BE2C (cell line): Measurements from ENCODE around the gene KIRREL2.

Experiments used
- DNase-seq: peaks from one replicate; pipeline ENCODE4 v3.0.0-alpha.2; 2020
- H3K27me3 ChIP-seq: fragments of 250-450 bp; sonication (Bioruptor Pico); 2 replicates; pipeline ENCODE4 v1.5.1; 2020; ENCODE audit warnings: mild to moderate bottlenecking
- H3K36me3 ChIP-seq: fragments of 250-450 bp; sonication (Bioruptor Pico); 2 replicates; pipeline ENCODE4 v1.5.1; 2020; ENCODE audit warnings: mild to moderate bottlenecking
- H3K4me1 ChIP-seq: fragments of 250-450 bp; sonication (Bioruptor Pico); 2 replicates; pipeline ENCODE4 v1.5.1; 2020
- H3K4me3 ChIP-seq: 2 replicates; pipeline ENCODE4 v1.5.1; 2011; ENCODE audit warnings: low read depth, low read length
- H3K9me3 ChIP-seq: fragments of 250-450 bp; sonication (Bioruptor Pico); 2 replicates; pipeline ENCODE4 v1.5.1; 2020
- TF ChIP-seq, protein P1 (sequence below): IDR thresholded peaks from 2 replicates; pipeline ENCODE4 v1.5.1; 2012; ENCODE audit warnings: mild to moderate bottlenecking, low read depth, low read length

Gene KIRREL2

DNA sequence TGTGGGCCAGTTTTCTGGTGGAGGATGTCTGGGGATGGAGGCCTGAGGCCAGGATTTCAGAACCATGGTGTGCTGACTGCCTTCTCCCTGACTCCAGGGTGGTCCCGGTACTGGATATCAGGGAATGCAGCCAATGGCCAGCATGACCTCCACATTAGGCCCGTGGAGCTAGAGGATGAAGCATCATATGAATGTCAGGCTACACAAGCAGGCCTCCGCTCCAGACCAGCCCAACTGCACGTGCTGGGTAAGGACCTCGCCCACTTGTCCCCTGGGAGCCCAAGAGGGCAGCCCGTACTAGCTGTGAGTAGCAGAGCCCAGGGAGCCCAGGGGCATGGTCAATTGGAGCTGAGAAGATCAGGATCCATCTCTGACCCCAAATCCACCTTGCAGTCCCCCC lies 1.6 kb downstream of the KIRREL2 start:
- Histone ChIP-seq H3K4me1 (no peaks in the 10 kb centered on the region), H3K27me3 (no peaks in the 10 kb centered on the region), H3K9me3 (no peaks in the 10 kb centered on the region), H3K4me3 (no peak overlapping the region), H3K36me3 (no peaks in the 10 kb centered on the region)
- DNase-seq = no peak
- TF ChIP-seq, protein P1, sequence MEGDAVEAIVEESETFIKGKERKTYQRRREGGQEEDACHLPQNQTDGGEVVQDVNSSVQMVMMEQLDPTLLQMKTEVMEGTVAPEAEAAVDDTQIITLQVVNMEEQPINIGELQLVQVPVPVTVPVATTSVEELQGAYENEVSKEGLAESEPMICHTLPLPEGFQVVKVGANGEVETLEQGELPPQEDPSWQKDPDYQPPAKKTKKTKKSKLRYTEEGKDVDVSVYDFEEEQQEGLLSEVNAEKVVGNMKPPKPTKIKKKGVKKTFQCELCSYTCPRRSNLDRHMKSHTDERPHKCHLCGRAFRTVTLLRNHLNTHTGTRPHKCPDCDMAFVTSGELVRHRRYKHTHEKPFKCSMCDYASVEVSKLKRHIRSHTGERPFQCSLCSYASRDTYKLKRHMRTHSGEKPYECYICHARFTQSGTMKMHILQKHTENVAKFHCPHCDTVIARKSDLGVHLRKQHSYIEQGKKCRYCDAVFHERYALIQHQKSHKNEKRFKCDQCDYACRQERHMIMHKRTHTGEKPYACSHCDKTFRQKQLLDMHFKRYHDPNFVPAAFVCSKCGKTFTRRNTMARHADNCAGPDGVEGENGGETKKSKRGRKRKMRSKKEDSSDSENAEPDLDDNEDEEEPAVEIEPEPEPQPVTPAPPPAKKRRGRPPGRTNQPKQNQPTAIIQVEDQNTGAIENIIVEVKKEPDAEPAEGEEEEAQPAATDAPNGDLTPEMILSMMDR = no peak

DNA sequence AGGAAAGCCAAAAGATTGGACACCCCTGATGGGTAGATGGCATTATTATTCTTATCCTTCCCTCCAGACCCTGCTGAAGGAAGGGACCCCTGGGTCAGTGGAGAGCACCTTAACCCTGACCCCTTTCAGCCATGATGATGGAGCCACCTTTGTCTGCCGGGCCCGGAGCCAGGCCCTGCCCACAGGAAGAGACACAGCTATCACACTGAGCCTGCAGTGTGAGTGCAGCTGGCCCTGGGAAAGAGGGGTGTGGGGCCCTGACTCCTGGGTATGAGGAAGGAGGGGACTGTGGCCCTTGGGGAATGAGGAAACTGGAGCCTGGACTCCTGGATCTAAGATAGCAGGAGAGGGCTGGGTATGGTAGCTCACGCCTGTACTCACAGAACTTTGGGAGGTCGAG lies 2.7 kb downstream of the KIRREL2 start:
- no peak for DNase-seq
- Histone ChIP-seq H3K36me3 (no peaks in the 10 kb centered on the region), H3K4me1 (no peaks in the 10 kb centered on the region), H3K27me3 (no peaks in the 10 kb centered on the region), H3K9me3 (no peaks in the 10 kb centered on the region), H3K4me3 (no peak overlapping the region)
- TF ChIP-seq, protein P1 = no peak

DNA sequence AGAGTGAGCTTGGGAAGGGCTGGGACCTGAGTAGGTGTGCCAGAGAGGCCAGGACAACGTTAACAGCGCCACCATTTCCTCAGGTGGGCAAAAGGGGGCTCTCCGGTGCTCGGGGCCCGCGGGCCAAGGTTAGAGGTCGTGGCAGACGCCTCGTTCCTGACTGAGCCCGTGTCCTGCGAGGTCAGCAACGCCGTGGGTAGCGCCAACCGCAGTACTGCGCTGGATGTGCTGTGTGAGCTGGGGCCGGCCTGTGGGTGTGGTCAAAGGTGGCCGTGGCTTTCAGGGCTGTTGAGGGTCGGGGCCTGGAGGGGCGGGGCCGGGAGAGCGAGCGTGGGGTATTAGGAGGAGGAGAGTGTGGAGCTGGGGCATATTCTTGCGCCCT lies 3.7 kb downstream of the KIRREL2 start:
- TF ChIP-seq, protein P1 = no peak
- no peaks in the 10 kb centered on the region for H3K9me3 ChIP-seq
- no peak for DNase-seq
- no peaks in the 10 kb centered on the region for H3K4me1 ChIP-seq
- H3K27me3 ChIP-seq = no peaks in the 10 kb centered on the region
- no peaks in the 10 kb centered on the region for H3K36me3 ChIP-seq
- no peak overlapping the region for H3K4me3 ChIP-seq

DNA sequence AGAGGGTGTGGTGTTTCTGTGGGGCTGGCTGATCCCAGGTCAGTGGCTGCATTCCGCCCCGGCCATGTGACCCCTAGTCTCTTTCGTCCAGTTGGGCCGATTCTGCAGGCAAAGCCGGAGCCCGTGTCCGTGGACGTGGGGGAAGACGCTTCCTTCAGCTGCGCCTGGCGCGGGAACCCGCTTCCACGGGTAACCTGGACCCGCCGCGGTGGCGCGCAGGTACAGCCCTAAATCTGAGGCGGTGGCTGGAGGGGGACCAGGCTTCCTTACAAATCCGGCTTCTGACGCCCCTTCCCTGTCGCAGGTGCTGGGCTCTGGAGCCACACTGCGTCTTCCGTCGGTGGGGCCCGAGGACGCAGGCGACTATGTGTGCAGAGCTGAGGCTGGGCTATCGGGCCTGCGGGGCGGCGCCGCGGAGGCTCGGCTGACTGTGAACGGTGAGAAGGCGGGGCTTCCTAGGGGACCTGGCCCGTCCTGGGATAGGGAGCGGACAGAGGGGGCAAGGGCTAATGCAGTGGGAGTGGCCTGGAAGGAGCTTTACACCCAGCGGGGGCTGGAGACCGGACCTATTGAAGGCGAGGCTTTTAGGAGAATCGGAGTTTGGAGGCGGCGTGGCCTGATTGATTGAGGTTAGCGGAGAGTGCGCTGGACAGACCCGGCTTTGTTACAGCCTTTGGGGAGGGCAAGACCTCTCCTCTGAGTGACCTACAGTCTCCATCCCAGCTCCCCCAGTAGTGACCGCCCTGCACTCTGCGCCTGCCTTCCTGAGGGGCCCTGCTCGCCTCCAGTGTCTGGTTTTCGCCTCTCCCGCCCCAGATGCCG lies 4.3 kb downstream of the KIRREL2 start:
- Histone ChIP-seq H3K36me3 (no peaks in the 10 kb centered on the region), H3K27me3 (no peaks in the 10 kb centered on the region), H3K9me3 (no peaks in the 10 kb centered on the region), H3K4me3 (no peak overlapping the region), H3K4me1 (no peaks in the 10 kb centered on the region)
- TF ChIP-seq, protein P1 = no peak
- DNase-seq = no peak

DNA sequence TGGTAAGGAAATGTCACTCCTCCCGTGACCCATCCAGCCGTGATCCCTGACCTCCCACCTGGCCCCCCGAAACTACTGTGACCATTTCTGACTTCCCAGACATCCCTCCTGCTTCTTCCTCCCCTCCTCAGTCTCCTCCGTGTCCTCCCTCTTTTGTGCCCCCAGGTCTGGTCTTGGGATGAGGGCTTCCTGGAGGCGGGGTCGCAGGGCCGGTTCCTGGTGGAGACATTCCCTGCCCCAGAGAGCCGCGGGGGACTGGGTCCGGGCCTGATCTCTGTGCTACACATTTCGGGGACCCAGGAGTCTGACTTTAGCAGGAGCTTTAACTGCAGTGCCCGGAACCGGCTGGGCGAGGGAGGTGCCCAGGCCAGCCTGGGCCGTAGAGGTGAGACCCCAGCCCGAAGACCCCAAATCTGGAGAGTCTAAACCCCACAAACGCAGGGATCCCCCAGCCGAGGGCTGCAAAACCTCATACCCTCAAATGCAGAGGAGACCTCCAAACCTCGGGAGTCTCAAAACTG lies 5.0 kb downstream of the KIRREL2 start:
- no peak for DNase-seq
- TF ChIP-seq, protein P1 = no peak
- H3K27me3 ChIP-seq = no peaks in the 10 kb centered on the region
- no peaks in the 10 kb centered on the region for H3K4me1 ChIP-seq
- no peak overlapping the region for H3K4me3 ChIP-seq
- H3K36me3 ChIP-seq = no peaks in the 10 kb centered on the region
- no peaks in the 10 kb centered on the region for H3K9me3 ChIP-seq

DNA sequence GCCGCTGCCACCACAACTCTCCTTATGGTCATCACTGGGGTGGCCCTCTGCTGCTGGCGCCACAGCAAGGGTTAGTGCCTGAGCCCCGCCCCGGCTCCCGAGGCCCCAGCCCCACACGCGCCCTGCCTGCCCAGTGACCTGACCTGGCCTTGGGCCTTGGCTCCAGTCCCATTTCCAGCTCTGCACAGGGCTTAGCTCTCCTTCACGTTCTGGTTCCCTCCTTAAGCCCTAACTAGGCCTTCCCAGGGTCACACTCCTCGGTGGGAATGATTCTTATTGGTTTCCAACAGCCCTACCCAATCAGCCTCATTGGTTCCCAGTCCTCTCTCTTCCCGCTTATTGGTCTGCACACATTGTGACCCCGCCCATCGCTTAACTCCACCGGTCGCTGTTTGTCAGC lies 5.8 kb downstream of the KIRREL2 start:
- TF ChIP-seq, protein P1 = no peak
- no peaks in the 10 kb centered on the region for H3K27me3 ChIP-seq
- DNase-seq = no peak
- no peaks in the 10 kb centered on the region for H3K4me1 ChIP-seq
- H3K36me3 ChIP-seq = no peaks in the 10 kb centered on the region
- H3K4me3 ChIP-seq = no peak overlapping the region
- H3K9me3 ChIP-seq = no peaks in the 10 kb centered on the region
